PC-3 (cell line): Measurements from ENCODE around the gene ANKRD27. TPM values are rescaled to one million over a fixed set of nuclear protein-coding genes. Genes with fewer than 3 reads are reported as not detected.

Experiments
- ATAC-seq: fragments of 200-7000 bp; cut with Tn5 transposase; 2 replicates; pipeline ENCODE4 v1.9.1; 2020; ENCODE audit warnings: mild to moderate bottlenecking, moderate library complexity
- BruUV-seq: library from RNA; stranded (reverse); fragments of 400-500 nt; replicated peaks from 2 replicates; lab custom pipeline; 2021; lab: Mats Ljungman, UMichigan
- CTCF ChIA-PET: fragments of 300-600 bp; sonication (Branson Sonifier 250); formaldehyde crosslinking; loops from one replicate; lab custom pipeline; 2022; ENCODE audit warnings: antibody characterized with exemption; lab: Charles Lee
- POLR2A ChIA-PET: fragments of 300-600 bp; sonication (Branson Sonifier 250); formaldehyde crosslinking; loops from one replicate; lab custom pipeline; 2022; ENCODE audit warnings: antibody characterized with exemption; ENCODE audit not compliant: unreplicated experiment; lab: Charles Lee
- DNase-seq: peaks from one replicate; pipeline ENCODE4 v3.0.0-alpha.2; 2015
- H2AFZ ChIP-seq: fragments of 300-600 bp; sonication (generic); 2 replicates; pipeline ENCODE4 v1.6.0; 2016; ENCODE audit warnings: antibody characterized with exemption, low read length
- H3F3A ChIP-seq: fragments of 300-600 bp; sonication (generic); one replicate; pipeline ENCODE4 v1.6.0; 2017; ENCODE audit warnings: antibody characterized with exemption, low read length, control low read depth, mild to moderate bottlenecking; ENCODE audit not compliant: unreplicated experiment
- H3K27ac ChIP-seq: fragments of 300-600 bp; sonication (generic); 2 replicates; pipeline ENCODE4 v1.5.1; 2016; ENCODE audit warnings: mild to moderate bottlenecking, low read length
- H3K27me3 ChIP-seq: fragments of 300-600 bp; sonication (generic); 2 replicates; pipeline ENCODE4 v1.6.1; 2016; ENCODE audit warnings: low read length, mixed read lengths
- H3K36me3 ChIP-seq: fragments of 300-600 bp; sonication (generic); 2 replicates; pipeline ENCODE4 v1.6.1; 2016; ENCODE audit warnings: low read depth, mixed run types, low read length, mixed read lengths
- H3K4me1 ChIP-seq: fragments of 300-600 bp; sonication (generic); 2 replicates; pipeline ENCODE4 v1.5.1; 2016; ENCODE audit warnings: low read length; ENCODE audit not compliant: insufficient read depth
- H3K4me2 ChIP-seq: fragments of 300-600 bp; sonication (generic); 2 replicates; pipeline ENCODE4 v1.6.0; 2016; ENCODE audit warnings: low read length
- H3K4me3 ChIP-seq: fragments of 300-600 bp; sonication (generic); 2 replicates; pipeline ENCODE4 v1.5.1; 2016; ENCODE audit warnings: mild to moderate bottlenecking, low read length, mixed read lengths
- H3K79me2 ChIP-seq: fragments of 300-600 bp; sonication (generic); 2 replicates; pipeline ENCODE4 v1.6.1; 2017; ENCODE audit warnings: low read length, mixed read lengths
- H3K9ac ChIP-seq: fragments of 300-600 bp; sonication (generic); 2 replicates; pipeline ENCODE4 v1.6.0; 2016; ENCODE audit warnings: mild to moderate bottlenecking, low read length
- H3K9me2 ChIP-seq: fragments of 300-600 bp; sonication (generic); replicated peaks from 2 replicates; pipeline ENCODE4 v1.6.1; 2016; ENCODE audit warnings: mixed run types, low read length, mixed read lengths
- H3K9me3 ChIP-seq: fragments of 300-600 bp; sonication (generic); 2 replicates; pipeline ENCODE4 v1.6.1; 2016; ENCODE audit warnings: low read length, mixed read lengths
- H4K20me1 ChIP-seq: fragments of 300-600 bp; sonication (generic); 2 replicates; pipeline ENCODE4 v1.6.1; 2016; ENCODE audit warnings: low read length, mixed read lengths
- EZH2 ChIP-seq: fragments of 300-600 bp; sonication (generic); IDR thresholded peaks from one replicate; pipeline ENCODE4 v1.6.1; 2017; ENCODE audit warnings: antibody characterized with exemption, mild to moderate bottlenecking, low read length; ENCODE audit not compliant: unreplicated experiment
- EZH2phosphoT487 ChIP-seq: fragments of 300-600 bp; sonication (generic); IDR thresholded peaks from 2 replicates; pipeline ENCODE4 v1.6.1; 2018; ENCODE audit warnings: mild to moderate bottlenecking, antibody characterized with exemption, low read length, borderline replicate concordance
- intact Hi-C: fragments of 100-400 bp; cut with micrococcal nuclease; formaldehyde crosslinking; loops from 2 replicates; pipeline ENCODE4 v1.9.0; 2023
- total RNA-seq: library from RNA; depleted of rRNA; stranded (reverse); fragments of >200 nt; gene quantifications from 2 replicates; pipeline ENCODE4 v1.2.3, GENCODE V29; 2014
- TF ChIP-seq, protein P1 (sequence below): fragments of 300-600 bp; sonication (generic); conservative IDR thresholded peaks from 2 replicates; pipeline ENCODE4 v1.5.1; 2017; ENCODE audit warnings: antibody characterized with exemption, low read depth, mild to moderate bottlenecking, low read length

ANKRD27 gene
- total RNA-seq, 1 experiment from 2014 or later, result 14.3 TPM

GRCh38 chr19:32615569-32615968 is 59.4 kb downstream of the ANKRD27 start:
- no peaks in the 10 kb centered on the region for H3K4me1 ChIP-seq
- no peaks in the 10 kb centered on the region for H4K20me1 ChIP-seq
- BruUV-seq, result no TSS peak
- TF ChIP-seq EZH2, result no peak
- TF ChIP-seq, protein P1, sequence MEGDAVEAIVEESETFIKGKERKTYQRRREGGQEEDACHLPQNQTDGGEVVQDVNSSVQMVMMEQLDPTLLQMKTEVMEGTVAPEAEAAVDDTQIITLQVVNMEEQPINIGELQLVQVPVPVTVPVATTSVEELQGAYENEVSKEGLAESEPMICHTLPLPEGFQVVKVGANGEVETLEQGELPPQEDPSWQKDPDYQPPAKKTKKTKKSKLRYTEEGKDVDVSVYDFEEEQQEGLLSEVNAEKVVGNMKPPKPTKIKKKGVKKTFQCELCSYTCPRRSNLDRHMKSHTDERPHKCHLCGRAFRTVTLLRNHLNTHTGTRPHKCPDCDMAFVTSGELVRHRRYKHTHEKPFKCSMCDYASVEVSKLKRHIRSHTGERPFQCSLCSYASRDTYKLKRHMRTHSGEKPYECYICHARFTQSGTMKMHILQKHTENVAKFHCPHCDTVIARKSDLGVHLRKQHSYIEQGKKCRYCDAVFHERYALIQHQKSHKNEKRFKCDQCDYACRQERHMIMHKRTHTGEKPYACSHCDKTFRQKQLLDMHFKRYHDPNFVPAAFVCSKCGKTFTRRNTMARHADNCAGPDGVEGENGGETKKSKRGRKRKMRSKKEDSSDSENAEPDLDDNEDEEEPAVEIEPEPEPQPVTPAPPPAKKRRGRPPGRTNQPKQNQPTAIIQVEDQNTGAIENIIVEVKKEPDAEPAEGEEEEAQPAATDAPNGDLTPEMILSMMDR, result no peak
- no peaks in the 10 kb centered on the region for H3K79me2 ChIP-seq
- H3K9ac ChIP-seq, result no peak overlapping the region
- no peaks in the 10 kb centered on the region for H3F3A ChIP-seq
- peaks cover 24% of the 10 kb centered on the region for H3K36me3 ChIP-seq
- no peak overlapping the region for H3K4me2 ChIP-seq
- H3K27me3 ChIP-seq, result no peaks in the 10 kb centered on the region
- H2AFZ ChIP-seq, result no peak overlapping the region
- H3K9me2 ChIP-seq, result no peaks in the 10 kb centered on the region
- DNase-seq (no peak), ATAC-seq (no peak)
- H3K9me3 ChIP-seq, result no peaks in the 10 kb centered on the region
- ChIA-PET CTCF (no interaction called here), POLR2A (no interaction called here)
- intact Hi-C loops, result no loop called here
- H3K4me3 ChIP-seq, result no peak overlapping the region
- H3K27ac ChIP-seq, result no peak overlapping the region

DNA sequence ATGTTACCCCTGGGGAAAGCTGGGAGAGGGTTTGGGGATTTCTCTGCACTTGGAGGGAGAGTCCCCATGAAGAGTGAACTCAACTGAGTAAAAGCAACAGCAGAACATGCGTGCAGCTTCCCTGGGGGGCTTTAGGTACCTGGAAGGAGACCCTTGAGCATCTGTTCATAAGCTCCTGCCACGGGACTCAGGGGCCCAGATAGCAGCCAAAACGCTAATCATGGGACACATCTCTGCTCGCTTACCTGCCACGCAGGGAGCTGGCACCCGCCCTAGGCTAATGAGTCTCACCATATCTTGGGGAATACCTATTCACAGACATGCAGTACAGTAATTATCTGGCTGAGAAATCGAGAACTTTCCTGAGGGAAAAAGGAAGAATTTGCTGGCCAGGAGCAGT is 60.1 kb downstream of the ANKRD27 start:
- H3K9ac ChIP-seq, result no peak overlapping the region
- H3K27me3 ChIP-seq, result no peaks in the 10 kb centered on the region
- no TSS peak for BruUV-seq
- no peak overlapping the region for H3K4me2 ChIP-seq
- H3K79me2 ChIP-seq, result no peaks in the 10 kb centered on the region
- ATAC-seq (no peak), DNase-seq (no peak)
- H4K20me1 ChIP-seq, result no peaks in the 10 kb centered on the region
- ChIA-PET POLR2A (no interaction called here), CTCF (no interaction called here)
- no peak overlapping the region for H3K27ac ChIP-seq
- peaks cover 24% of the 10 kb centered on the region for H3K36me3 ChIP-seq
- H3K9me2 ChIP-seq, result no peaks in the 10 kb centered on the region
- no peaks in the 10 kb centered on the region for H3K4me1 ChIP-seq
- TF ChIP-seq, protein P1, result no peak
- TF ChIP-seq EZH2phosphoT487, result no peak
- no peak for TF ChIP-seq EZH2
- no peak overlapping the region for H2AFZ ChIP-seq
- no peak overlapping the region for H3K4me3 ChIP-seq
- H3F3A ChIP-seq, result no peaks in the 10 kb centered on the region
- intact Hi-C loops, result no loop called here
- no peaks in the 10 kb centered on the region for H3K9me3 ChIP-seq

- no peak for TF ChIP-seq EZH2
- TF ChIP-seq, protein P1, result no peak
- ChIA-PET CTCF (no interaction called here), POLR2A (no interaction called here)
- no peaks in the 10 kb centered on the region for H4K20me1 ChIP-seq
- H3K9me3 ChIP-seq, result no peaks in the 10 kb centered on the region
- H3K27ac ChIP-seq, result no peak overlapping the region
- H2AFZ ChIP-seq, result no peak overlapping the region
- H3K4me3 ChIP-seq, result no peak overlapping the region
- no peaks in the 10 kb centered on the region for H3K9me2 ChIP-seq
- no TSS peak for BruUV-seq
- no peaks in the 10 kb centered on the region for H3K4me1 ChIP-seq
- H3K27me3 ChIP-seq, result no peaks in the 10 kb centered on the region
- no peak for DNase-seq
- no peak overlapping the region for H3K4me2 ChIP-seq
- intact Hi-C loops, result no loop called here
- H3F3A ChIP-seq, result no peaks in the 10 kb centered on the region
- H3K9ac ChIP-seq, result no peak overlapping the region
- no peak for ATAC-seq
- no peaks in the 10 kb centered on the region for H3K79me2 ChIP-seq
- H3K36me3 ChIP-seq, result peaks cover 24% of the 10 kb centered on the region
Observed at GRCh38 chr19:32613008-32613407, 62.0 kb downstream of the ANKRD27 start.
